Right lobe of liver (tissue), 4 donors: ENCODE measurements around the gene ST8SIA6.

Experiments used
- CTCF ChIP-seq, 4 donors: fragments of 200-600 bp in 3 of 4; fragments of 450-650 bp in 1 of 4; IDR thresholded peaks; one replicate each; pipeline versions ENCODE4 v1.5.1 to v1.8.0; 2016 to 2022; ENCODE audit warnings: antibody characterized with exemption in 4 of 4, mild to moderate bottlenecking in 2 of 4
- POLR2A ChIP-seq: fragments of 450-650 bp; IDR thresholded peaks from one replicate; pipeline ENCODE4 v1.6.1; 2017; ENCODE audit warnings: antibody characterized with exemption, mild to moderate bottlenecking
- donor health status: DM: no; HTN: no; CAD: no.
- donor health status: DM: no; HTN: no; CAD: no.
- donor health status: DM: no; HTN: yes; CAD: no.

- TF ChIP-seq POLR2A (no peak), CTCF (IDR thresholded peaks at IDR 0.05) (no peak)
These were observed 85.6 kb downstream of the ST8SIA6 start for GRCh38 chr10:17368708-17369272.
